Measurements from ENCODE around the gene SLMAP.

SLMAP gene, protein sequence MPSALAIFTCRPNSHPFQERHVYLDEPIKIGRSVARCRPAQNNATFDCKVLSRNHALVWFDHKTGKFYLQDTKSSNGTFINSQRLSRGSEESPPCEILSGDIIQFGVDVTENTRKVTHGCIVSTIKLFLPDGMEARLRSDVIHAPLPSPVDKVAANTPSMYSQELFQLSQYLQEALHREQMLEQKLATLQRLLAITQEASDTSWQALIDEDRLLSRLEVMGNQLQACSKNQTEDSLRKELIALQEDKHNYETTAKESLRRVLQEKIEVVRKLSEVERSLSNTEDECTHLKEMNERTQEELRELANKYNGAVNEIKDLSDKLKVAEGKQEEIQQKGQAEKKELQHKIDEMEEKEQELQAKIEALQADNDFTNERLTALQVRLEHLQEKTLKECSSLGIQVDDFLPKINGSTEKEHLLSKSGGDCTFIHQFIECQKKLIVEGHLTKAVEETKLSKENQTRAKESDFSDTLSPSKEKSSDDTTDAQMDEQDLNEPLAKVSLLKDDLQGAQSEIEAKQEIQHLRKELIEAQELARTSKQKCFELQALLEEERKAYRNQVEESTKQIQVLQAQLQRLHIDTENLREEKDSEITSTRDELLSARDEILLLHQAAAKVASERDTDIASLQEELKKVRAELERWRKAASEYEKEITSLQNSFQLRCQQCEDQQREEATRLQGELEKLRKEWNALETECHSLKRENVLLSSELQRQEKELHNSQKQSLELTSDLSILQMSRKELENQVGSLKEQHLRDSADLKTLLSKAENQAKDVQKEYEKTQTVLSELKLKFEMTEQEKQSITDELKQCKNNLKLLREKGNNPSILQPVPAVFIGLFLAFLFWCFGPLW

DNA sequence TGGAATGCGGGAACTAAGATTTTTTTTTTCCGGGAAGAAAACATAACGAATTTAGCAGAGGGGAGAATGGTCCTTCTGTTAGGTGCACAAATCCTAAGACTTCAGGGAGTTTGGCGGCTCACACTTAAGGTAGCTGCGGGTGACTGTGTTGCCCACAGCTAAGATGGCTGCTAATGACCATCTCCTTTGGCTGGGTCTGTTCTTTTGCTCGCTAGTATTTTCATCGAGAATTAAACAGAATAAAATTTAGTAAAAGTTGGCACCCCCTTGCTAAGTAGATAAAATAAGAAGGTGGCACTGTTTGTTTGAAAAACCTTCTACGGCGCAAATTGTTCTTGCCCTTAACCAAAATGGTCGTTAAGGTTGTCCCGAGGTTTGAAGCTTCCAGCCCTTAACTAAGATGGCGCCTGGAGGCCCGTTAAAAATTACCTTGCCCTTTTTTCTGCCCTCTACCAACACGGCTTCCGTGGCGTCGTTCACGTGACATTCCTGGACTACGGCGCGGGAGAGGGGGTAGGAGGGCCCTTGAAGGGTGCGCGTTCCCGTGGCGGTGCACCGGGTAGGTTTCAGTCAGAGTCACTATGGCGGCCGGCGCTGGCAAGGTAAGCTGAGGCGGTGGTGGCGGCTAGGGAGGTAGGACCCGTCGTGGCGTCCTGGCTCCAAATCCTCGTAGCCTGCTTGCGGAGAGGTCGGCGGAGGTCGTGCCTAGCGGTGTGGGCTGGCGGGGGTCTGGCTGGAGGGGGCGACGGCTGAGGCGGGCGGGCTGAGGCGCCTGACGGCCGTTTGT, at the start of gene SLMAP:
TSS of gene SLMAP (plus strand) at position 569 of the 787 bp plus-strand sequence. CDS start 1,343 bp downstream, outside the sequence.
- peak; percentile 94 for DNase-seq (ENCODE audit: low spot score)

DNA sequence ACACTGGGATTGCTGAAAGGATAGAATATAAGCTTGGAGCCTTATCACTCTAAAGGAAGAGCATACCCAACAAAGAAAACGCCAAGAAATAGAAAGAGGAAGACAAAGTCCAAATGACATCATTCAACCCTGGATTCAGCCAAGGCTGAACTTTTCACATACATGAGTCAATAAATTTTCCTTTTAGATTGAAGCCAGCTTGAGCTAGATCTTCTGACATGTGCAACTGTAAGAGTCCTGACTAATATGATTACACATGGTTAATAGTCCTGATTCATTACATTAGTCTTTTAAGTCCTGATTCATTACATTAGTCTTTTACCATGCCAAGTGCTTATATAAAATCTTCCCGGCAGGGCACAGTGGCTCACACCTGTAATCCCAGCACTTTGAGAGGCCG, 49.6 kb upstream of the SLMAP start:
- no peak for DNase-seq (ENCODE audit: low spot score)

DNA sequence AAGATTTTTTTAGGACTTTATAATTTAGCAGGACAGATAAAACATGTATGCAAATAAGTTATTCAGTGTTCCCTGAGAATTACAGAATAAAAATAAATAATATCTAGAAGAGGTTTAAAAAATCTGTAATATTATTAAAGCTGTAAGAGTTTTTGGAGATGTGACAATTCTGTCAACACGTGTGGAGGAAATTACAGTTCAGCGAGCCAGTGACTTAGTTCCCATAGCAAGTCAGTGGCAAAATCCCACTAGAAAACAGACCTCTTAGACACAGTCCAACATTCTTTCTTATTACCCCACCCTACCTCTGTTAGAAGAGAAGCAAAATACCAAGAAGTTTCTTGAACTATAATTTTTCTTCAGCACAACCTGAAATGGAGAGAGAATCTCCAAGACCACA, 47.1 kb upstream of the SLMAP start:
- no peak for DNase-seq (ENCODE audit: low spot score)

DNA sequence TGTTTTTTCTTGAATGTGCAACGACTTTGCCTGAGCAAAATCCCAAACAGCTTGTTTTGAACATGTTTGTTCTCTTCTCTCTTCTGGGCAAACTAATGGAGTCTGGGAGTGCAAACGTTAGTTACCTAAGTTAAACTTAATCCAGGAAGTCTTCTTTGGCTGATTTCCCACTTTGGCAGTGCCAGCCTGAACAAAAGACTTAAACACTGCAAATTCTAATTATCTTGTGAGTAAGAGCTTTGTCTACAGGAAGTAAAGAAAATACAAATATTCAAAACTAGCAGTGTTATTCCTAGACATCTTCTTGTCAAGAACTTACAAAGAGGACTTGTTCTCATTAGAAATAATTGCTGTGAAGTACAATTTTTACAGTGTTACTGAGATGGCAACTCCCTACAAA, 46.5 kb upstream of the SLMAP start:
- DNase-seq (ENCODE audit: low spot score), result no peak

DNA sequence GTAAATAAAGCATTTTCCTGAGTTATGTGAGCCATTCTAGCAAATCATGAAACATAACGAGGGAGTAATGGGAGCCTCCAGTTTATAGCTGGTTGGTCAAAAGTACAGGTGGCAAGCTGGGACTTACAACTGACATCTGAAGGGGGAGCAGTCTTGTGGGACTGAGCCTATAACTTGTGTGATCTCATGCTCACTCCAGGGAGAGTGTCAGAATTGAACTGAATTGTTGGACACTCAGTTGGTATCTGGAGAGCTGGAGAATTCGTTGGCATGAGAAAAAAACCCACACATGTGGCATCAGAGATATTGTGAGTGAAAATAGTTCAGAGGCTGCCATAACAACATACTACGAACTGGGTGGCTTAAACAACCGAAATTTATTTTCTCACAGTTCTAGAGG, 40.4 kb upstream of the SLMAP start:
- DNase-seq (ENCODE audit: low spot score), result no peak

DNA sequence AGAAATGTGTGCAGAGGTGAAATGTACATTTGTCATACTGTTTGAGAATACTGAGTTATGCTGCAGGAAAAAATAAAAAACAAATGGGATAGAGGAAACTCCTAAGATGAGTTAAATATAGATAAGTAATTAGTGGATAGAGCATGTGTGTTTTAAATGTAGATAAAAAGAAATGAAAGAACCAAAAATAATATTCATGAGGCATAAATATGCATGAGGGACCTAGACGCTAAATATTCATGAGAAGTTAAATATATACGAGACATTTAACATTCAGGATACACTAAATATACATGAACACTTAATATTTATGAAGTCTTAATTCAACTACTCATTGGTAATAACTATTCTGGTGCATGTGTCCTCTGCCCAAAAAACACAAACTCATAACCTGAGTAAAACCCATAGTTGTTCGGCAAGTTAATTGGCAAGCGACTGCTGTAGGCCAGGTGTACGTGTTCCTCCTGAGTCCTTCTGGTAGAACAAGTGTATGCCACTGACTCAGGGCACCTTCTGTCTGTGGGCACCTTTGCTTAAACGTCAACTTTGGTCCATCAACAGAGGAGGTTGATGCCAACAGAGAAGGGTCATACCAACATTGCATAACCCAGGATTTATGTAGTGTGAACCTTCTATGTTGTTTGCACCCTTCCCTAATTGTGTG, 38.8 kb upstream of the SLMAP start:
- no peak for DNase-seq (ENCODE audit: low spot score)

DNA sequence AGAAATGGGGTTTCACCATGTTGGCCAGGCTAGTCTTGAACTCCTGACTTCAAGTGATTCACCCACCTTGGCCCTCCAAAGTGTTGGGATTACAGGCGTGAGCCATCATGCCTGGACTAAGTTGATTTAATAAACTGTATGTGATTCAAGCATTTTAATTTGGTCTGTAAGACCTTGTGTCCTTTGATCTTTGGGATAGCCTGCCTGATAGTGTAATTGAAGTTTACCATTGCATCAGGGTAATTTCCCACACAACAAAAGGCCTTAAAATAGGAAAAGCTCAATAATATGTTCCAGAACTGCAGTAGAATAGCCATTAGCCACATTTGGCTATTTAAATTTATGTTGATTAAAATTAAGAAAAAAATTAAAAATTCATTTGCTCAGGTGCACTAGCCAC, 38.0 kb upstream of the SLMAP start:
- no peak for DNase-seq (ENCODE audit: low spot score)

DNA sequence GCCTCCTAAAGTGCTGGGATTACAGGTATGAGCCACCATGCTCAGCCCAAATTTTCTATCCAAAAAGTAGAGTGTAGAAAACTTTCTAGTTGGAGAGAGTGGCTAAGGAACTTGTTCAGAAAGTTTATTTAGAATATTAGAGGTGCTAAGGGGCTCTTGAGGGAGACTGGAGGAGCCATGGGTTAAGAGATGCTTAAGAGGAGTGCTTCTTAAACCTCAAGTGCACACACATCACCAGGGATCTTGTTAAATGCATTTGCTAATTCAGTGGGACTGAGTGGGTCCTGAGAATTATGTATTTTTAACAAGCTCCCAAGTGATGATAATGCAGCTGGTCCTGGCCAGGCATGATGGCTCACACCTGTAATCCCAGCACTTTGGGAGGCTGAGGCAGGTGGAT, 29.7 kb upstream of the SLMAP start:
- DNase-seq (ENCODE audit: low spot score), result no peak

DNA sequence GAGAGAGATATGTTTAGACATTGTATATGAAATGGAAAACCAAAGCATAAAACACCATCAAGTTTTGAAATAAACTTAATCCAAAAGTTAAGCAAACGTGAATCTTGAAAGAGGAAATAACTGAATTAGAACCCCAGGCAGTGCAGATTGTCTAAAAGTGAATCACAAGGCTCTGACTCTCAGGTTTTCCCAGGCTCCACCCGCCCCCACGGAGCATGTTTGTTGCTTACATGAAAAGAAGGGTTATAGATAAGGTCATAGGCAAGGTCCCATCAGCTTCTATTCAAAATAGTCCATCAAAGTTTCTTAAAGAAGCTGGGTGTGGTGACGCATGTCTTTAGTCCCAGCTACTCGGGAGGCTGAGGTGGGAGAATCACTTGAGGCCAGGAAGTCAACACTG, 29.0 kb upstream of the SLMAP start:
- no peak for DNase-seq (ENCODE audit: low spot score)

DNA sequence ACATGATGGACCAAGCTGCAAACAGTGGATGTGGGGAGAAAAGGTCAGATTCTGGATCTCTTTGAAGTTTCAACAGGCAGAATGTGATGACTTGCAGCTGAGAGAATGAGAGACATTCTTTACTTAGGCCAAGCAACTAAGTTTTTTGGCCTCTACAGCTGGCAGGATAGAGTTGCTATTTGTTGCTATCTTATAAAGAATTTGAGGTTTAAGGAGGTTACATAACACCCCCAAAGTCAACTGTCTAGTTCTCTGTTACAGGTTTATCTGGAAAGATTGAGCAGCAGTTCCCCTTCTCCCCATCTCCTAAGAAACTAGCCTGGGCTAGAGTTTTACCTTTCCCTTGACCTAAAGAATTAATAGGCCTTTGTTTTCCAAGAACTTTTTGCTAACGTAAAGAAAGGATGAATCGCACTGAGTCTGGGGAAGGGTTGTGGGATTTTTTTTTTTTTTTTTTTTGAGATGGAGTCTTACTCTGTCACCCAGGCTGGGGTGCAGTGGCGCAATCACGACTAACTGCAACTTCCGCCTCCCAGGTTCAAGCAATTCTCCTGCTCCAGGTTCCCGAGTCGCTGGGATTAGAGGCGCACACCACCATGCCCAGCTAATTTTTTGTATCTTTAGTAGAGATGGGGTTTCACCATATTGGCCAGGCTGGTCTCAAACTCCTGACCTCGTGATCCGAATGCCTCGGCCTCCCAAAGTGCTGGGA, 26.6 kb upstream of the SLMAP start:
- DNase-seq (ENCODE audit: low spot score), result no peak

DNA sequence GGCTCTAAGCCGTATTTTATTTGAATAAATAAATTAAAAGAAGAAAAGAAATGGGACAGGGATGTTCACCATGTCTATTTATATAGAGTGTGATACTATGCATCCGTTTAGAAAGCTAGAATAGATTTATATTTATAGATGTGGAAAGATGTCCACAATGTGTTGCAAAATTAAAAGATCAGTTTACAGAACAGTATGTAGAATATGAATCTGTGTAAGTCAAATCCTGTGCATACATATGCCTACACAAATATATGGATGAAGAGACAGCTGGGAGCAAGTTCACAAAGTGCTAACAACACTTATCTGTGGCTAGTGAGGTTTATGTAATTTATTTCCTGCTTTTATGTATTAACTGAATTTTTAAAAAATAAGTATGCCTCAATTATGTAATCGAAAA, 25.4 kb upstream of the SLMAP start:
- DNase-seq (ENCODE audit: low spot score), result no peak

DNA sequence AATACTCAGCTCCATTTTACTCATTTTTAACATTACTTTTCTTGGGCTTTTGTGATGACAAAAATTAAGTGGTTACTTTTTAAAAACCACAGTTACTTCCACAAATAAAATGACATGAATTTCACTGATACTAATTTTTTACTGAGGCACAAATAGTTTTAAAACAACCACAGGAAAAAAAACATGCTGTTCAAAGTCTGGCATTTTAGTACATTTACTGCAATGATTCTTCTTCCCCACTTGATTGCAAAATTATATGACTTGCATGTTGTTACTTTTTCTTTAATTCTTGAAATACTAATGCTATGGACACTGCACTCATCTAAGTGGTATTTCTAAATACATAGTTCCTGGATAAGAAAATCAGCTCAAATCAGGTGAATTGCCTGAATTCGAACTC, 24.8 kb upstream of the SLMAP start:
- DNase-seq (ENCODE audit: low spot score), result no peak

DNA sequence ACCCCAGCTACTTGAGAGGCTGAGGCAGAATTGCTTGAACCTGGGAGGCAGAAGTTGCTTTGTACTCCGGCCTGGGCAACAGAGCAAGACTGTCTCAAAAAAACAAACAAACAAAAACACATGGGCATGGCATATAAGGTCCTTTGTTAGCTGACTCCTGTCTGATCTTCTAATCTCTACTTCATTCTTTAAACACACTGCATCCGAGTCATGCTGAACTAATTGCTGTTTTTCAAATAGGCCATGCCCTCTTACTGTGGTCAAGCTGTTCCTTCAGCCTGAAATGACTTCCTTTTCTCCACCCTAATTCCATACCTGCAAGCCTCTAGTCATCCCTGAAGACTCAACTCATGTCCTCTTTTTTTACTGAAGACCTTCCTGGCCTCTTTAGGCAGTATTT, 22.3 kb upstream of the SLMAP start:
- no peak for DNase-seq (ENCODE audit: low spot score)

DNA sequence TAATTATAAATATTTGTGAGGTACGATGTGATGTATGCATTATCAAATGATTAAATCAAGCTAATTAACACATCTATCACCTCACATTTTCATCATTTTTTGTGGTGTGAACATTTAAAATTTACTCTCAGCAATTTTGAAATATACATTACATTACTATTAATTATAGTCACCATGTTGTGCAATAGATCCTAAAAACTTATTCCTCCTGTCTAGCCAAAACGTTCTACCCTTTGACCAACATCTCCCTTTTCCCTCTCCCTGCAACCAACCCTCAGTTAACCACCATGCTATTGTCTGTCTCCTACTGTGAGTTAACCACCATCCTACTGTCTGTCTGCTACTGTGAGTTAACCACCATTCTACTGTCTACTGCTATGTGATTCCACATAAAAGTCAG, 20.7 kb upstream of the SLMAP start:
- DNase-seq (ENCODE audit: low spot score), result no peak

DNA sequence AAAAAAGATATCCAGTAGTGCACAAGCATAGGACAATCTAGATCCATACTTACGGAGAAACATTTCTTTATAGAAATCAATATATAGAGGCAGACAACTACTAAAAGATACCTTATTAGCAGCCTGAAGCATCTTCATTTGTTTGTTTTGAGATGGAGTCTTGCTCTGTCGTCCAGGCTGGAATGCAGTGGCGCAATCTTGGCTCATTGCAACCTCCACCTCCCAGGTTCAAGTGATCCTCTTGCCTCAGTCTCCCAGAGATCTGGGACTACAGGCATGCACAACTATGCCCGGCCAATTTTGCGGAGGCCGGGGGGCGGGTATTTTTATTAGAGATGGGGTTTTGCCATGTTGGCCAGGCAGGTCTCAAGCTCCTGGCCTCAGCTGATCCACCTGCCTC, 18.3 kb upstream of the SLMAP start:
- no peak for DNase-seq (ENCODE audit: low spot score)

DNA sequence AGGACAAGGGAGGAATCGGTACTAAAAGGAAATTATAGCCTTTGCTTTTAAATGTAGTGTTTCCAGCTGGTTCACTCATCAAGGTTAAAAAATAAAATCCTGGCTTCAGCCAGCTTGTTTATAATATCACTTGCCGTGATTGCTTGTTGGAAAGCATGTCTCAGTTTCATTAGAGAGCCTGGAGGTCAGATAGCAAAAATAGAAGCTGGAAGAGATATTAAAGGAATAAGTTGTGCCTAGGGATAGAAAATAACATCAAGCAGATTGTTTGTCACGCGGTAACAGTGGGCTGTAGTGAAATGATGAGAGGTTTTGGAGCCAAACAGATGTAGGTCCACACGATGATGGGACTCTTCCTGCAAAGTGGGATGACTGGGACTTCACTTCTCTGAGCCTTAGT, 17.7 kb upstream of the SLMAP start:
- DNase-seq (ENCODE audit: low spot score), result no peak

DNA sequence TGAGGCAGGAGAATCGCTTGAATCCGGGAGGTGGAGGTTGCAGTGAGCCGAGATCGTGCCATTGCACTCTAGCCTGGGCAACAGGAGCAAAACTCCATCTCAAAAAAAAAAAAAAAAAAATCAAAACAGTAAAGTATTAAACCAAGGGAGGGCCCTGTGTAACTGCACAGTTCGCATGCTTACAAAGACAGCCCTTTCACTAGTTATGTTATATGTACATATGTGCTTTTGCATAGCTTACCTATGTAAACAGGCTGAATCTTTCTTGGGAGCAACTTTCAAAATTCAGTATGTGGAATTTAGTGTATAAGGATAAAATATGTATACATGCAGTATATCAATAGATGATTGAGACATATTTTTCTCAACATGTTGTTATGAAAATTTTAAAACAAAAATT, 16.1 kb upstream of the SLMAP start:
- DNase-seq (ENCODE audit: low spot score), result no peak

DNA sequence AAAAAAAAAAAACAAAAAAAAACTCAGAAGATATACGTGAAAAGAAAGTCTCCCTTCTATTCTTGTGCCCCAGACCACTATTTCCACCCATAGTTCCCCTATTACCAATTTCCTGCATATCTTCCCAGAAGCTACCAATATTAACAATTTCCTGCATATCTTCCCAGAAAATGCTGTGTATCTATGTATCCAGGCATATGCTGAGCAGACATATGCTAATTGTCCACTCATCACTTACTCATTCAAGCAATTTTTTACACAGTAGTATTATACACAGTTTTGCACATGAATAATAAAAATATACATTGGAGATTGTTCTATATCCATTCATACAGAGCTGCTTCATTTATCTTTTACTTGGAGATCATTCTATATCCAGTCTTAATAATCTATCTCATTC, 12.6 kb upstream of the SLMAP start:
- DNase-seq (ENCODE audit: low spot score), result no peak

DNA sequence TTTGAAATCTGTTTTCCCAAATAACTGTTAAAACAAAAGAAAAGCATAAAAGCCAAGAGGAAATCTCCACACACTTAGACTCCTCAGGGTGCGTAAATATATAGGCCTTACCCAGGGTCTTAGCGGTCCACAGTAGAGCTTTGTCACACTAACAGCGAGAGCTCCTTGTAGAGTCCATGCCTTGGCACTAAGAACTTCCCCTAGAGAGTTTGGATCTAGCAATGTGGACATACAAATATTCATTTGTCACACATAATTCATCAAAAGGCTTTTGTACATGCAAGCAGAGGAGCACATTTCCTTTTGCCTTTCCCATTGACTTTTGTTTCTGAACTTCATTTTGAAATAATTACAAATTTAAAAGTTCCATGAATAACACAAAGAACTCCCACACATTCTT, 11.0 kb upstream of the SLMAP start:
- DNase-seq (ENCODE audit: low spot score), result no peak

DNA sequence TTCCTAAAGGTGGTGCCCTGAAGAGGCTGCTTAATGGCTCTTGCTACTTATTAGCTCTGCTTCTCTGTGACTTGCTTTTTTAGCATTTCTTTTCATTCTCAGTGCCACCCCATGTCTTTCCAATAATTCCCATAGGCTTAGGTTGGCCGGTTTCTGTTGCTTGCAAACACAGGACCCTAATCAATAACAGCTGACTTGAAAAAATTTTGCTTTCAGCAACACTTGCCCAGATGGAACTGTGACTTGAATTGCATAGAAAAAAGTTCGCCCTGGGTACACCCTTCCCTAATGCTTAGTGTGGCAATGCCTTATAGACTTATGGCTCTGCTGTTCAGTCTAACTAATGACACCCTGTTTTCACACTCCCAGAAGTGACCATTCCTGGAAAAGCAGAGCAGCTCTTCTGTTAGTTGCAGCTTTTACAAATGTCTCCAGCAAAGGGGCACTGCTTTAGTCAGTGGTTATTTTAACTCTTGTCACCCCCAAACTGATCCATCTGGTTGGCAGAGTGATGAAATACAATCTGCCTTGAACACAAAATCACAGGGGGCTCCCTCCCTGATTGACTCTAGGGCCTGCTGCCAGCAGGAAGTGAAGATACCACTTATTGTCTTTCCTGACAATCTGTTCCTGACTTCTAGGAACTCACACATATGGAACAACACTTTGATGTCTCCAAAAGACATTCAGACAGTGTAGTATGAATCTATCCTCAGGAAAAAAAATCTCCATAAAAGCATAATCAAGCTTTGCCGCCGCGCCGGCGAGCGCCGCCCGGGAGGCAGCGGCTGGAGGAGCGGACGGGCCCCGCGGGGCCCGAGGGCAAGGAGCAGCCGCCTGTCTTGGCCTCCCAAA, 9.7 kb upstream of the SLMAP start:
- DNase-seq (ENCODE audit: low spot score), result no peak

DNA sequence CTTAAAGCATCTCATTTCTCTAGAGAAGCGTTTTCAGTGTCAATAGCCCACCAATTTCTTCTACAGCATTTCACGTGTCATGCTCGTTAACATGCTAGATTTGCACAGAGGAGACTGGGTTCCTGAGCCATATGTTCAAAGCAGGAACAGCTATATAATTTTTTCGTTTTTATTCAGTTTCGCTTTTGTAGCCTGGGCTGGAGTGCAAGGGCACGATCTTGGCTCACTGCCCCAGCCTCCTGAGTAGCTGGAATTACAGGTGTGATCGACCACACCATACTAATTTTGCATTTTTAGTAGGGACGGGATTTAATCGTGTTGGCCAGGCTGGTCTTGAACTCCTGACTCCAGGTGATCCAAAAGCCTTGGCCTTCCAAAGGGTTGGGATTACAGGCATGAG, 6.6 kb upstream of the SLMAP start:
- no peak for DNase-seq (ENCODE audit: low spot score)
